ENCODE results near the gene PCDHGA1. TPM values are rescaled to one million over a fixed set of nuclear protein-coding genes. Genes with fewer than 3 reads are reported as not detected.
"Not testable (repeated sequence)": the region's sequence is repeated elsewhere in the genome, so short reads cannot be mapped to it uniquely, and the experiment has no call there.

PCDHGA1 gene
- total RNA-seq: under 1 TPM; 0.31 TPM
- long read RNA-seq: 0 reads

GRCh38 chr5:141330299-141331080 lies at the start of gene PCDHGA1:
TSS of gene PCDHGA1 (plus strand) at chr5:141330514.
- DNase-seq (peak in 1 of 2 donors; percentile 43), ATAC-seq (no peak)
- intact Hi-C loops (cut with DNase I, micrococcal nuclease): no loop called here

DNA sequence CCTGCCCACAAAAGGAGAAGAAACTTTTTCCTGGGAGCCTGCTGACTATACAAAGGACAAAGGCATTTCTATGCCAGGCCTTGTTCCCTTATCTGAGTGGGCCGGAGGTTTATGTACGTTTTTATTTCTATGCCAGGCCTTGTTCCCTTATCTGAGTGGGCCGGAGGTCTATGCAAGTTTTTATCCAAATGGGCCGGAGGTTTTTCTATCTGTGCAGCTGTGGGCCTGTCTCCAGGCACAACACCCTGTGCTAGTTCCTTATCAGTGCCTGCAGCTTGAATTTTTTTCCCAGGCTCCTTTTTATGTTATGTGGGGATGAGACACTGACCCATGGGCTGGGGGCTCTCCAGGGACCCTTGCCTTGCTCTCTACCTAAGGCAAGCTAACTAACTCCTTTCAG lies 31.9 kb upstream of the PCDHGA1 start:
- intact Hi-C loops (cut with DNase I, micrococcal nuclease): no loop called here
- DNase-seq: no peak
- ATAC-seq: no peak

DNA sequence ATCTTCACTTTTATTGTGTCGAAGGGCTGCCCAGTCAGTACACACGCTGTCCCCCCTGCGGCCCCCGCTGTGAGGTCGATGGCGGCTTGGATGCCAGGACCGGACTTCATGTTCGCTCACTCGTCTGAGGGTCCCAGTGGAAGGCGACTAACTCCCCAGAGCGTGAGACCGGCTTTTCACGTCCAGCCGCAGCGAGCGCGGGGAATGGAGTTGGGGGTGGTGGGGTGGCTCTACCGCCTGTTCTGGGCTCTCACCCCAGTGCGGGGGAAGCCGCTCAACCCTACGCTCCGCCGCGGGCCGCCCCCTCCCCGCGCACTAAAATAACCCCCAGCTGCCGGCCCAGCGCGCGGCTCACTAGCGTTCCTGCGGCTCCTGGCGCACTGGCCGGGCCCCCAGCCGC lies 26.6 kb upstream of the PCDHGA1 start, which contains the start of gene SLC25A2:
SLC25A2 (minus strand) TSS at position 294 of the 400 bp plus-strand sequence; CDS start at position 110, 184 bp downstream.
- intact Hi-C loops (cut with DNase I, micrococcal nuclease): no loop called here
- DNase-seq (no peak), ATAC-seq (no peak)

DNA sequence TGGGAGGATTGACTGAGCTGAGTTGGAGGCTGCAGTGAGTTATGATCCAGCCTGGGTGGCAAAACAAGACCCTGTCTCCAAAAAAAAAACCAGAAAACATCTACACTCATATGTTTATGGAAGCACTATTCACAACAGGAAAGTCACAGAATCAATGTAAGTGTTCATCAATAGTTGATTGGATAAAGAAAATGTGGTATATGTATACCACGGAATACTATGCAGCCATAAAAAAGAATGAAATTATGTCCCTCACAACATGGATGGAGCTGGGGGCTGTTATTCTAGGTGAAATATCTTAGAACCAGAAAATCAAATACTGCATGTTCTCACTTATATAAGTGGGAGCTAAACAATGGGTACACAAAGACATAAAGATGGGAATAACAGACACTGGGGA lies 23.7 kb upstream of the PCDHGA1 start:
- intact Hi-C loops (cut with DNase I, micrococcal nuclease): no loop called here
- DNase-seq (no peak), ATAC-seq (no peak)

DNA sequence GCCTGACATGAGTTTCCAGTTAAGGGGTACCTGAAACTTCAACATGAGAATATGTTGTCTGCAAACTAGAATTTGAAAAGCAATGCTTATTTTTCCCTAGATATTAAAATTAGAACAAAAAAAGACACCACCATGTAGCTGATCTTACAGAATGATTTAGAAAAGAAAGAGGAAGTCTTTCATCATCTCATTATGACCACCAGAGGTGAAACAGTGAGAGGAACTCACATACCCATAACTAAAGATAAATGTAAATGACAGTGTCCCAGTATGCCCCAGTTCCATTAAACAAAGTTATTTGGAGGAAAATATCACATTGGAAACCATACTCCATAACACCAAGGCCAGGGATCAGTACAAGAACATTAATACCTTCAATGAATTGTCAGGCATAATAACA lies 16.6 kb upstream of the PCDHGA1 start:
- DNase-seq (no peak), ATAC-seq (no peak)
- intact Hi-C loops (cut with DNase I, micrococcal nuclease): no loop called here

DNA sequence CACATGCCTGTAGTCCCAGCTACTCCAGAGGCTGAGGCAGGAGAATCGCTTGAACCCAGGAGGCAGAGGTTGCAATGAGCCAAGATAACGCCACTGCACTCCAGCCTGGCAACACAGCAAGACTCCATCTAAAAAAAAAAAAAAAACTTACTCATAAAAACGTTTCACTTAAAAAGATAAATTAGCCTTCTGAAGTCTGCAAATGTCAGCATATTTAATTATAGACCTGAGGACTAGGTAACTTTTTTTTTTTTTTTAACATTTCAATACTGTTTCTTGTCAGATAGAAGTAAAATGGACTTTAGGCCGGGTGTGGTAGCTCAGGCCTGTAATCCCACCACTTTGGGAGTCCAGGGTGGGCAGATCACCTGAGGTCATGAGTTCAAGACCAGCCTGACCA lies 13.4 kb upstream of the PCDHGA1 start:
- ATAC-seq; intact Hi-C loops (cut with DNase I, micrococcal nuclease); DNase-seq: not testable (repeated sequence)

DNA sequence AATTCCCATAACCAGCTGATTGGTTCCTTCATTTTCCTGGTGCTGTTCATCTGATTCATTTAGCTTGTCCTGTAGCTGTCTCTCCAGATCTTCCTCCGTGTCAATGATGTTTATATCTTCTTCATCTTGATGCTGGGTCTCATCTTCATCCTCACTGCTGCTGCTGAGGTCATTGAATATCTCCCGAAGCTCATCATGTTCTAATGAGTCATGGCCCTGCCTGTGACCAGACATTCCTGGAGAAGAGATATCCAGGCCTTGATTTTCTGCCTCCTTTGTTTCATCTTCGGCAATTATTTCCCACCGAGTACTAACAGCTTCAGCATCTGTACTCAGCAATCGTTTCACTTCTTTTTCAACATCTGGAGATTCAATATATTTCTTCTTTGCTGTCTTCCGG lies 11.1 kb upstream of the PCDHGA1 start:
- no peak for DNase-seq
- intact Hi-C loops (cut with DNase I, micrococcal nuclease): no loop called here
- no peak for ATAC-seq

GRCh38 chr5:141319699-141320098 lies 10.6 kb upstream of the PCDHGA1 start:
- intact Hi-C loops (cut with DNase I, micrococcal nuclease): loop anchor here in 1 of 2 donors (10.0 kb wide), 2 partner anchors 205 to 245 kb away; no protein-coding TSS in a partner anchor
- DNase-seq: no peak

GRCh38 chr5:141320225-141321169 lies 9.8 kb upstream of the PCDHGA1 start, which contains the start of gene TAF7:
TSS of gene TAF7 (minus strand) at chr5:141320784. CDS start at chr5:141320044, 740 bp downstream.
- ATAC-seq (peak; percentile 99), DNase-seq (peak; percentile 91 to 93)
- intact Hi-C loops (cut with DNase I, micrococcal nuclease): loop anchor here in 1 of 2 donors (10.0 kb wide), 2 partner anchors 204 to 244 kb away; no protein-coding TSS in a partner anchor

More at GRCh38 chr5:141319699-141320098, 10.6 kb upstream of the PCDHGA1 start:
- no peak for ATAC-seq

DNA sequence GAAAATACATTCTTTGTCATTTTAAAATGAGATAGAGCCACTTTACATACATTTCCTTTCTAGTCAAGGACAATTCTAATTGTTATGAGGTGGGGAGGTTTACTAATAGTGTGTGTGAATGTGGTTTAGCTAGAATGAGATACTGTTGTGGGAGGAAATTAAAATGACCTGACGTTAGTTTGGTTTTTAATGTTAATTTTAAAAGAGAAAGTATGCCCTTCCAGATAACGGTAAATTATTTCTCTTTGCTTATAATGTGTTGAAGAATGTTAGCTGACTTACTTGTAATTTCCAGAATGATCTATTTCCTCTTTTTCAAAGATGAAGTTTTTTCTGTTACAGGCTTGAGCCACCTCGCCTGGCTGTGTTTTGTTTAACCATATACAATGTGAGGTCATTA lies 8.1 kb upstream of the PCDHGA1 start:
- DNase-seq (no peak), ATAC-seq (no peak)
- intact Hi-C loops (cut with DNase I, micrococcal nuclease): loop anchor here in 1 of 2 donors (10.0 kb wide), 2 partner anchors 203 to 243 kb away; no protein-coding TSS in a partner anchor

GRCh38 chr5:141326088-141326854 lies 4.0 kb upstream of the PCDHGA1 start:
- peak; percentile 53 to 75 for DNase-seq
- peak; percentile 99 for ATAC-seq
- intact Hi-C loops (cut with DNase I, micrococcal nuclease): loop anchor here in 1 of 2 donors (10.0 kb wide), 2 partner anchors 199 to 239 kb away; no protein-coding TSS in a partner anchor

DNA sequence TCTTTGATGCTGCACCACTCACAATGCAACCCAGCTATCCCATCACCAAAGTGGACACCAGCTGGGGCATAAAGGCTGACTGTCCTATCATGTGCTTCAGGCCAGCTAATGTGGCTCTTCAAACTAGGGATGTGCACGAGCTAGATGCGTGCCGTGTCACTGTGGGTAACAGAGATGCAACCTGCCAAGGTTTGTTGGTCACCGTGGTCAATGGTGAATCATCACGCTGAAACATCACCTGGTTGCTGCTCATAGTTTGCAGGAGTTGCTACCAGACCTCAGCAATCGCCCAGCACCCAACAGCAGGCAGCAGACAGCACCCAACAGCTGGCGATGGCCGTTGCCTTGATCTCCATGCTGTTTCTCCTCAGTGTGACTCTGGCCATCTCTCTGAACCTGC lies 2.1 kb upstream of the PCDHGA1 start:
- DNase-seq (no peak), ATAC-seq (no peak)
- intact Hi-C loops (cut with DNase I, micrococcal nuclease): loop anchor here in 1 of 2 donors (10.0 kb wide), 2 partner anchors 197 to 237 kb away; no protein-coding TSS in a partner anchor

- ATAC-seq; DNase-seq; intact Hi-C loops (cut with DNase I, micrococcal nuclease): not testable (repeated sequence)
Observed at GRCh38 chr5:141332571-141332970, 2.3 kb downstream of the PCDHGA1 start.

GRCh38 chr5:141338538-141339306 lies 8.4 kb downstream of the PCDHGA1 start, which contains the start of gene PCDHGA2:
TSS of gene PCDHGA2 (plus strand) at chr5:141338760.
- ATAC-seq (no peak), DNase-seq (no peak)
- intact Hi-C loops (cut with DNase I, micrococcal nuclease): no loop called here

DNA sequence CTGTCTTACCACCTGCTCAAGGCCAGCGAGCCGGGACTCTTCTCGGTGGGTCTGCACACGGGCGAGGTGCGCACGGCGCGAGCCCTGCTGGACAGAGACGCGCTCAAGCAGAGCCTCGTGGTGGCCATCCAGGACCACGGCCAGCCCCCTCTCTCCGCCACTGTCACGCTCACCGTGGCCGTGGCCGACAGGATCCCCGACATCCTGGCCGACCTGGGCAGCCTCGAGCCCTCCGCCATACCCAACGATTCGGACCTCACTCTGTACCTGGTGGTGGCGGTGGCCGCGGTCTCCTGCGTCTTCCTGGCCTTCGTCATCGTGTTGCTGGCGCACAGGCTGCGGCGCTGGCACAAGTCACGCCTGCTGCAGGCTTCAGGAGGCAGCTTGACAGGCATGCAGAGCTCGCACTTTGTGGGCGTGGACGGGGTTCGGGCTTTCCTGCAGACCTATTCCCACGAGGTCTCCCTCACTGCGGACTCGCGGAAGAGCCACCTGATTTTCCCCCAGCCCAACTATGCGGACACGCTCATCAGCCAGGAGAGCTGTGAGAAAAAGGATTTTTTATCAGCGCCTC lies 10.6 kb downstream of the PCDHGA1 start:
- not testable (repeated sequence) for DNase-seq, ATAC-seq
- intact Hi-C loops (cut with DNase I, micrococcal nuclease): loop anchor here in 1 of 2 donors (10.0 kb wide), 1 partner anchor 54 kb away; the partner anchor contains the start of genes PCDHGA8 and PCDHGB5

DNA sequence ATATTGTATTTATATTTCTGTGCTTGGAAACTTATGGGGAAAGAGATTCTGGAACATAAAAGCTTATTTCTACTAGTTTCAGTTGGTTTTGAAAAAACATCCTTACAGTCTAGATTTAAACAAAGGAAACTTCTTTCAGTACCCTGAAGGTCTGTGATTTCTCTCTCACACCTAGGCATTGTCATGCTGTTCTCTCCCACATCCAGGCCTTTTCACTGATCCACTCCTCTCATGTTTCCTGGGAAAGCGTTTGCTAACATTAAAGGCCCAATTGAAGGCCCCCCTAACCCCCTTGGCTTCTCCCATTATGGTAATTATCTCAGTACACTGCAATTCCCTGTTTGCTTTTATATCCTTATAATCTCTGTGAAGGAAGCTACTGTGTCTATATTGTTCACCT lies 12.5 kb downstream of the PCDHGA1 start:
- intact Hi-C loops (cut with DNase I, micrococcal nuclease): loop anchor here in 1 of 2 donors (10.0 kb wide), 1 partner anchor 52 kb away; the partner anchor contains the start of genes PCDHGA8 and PCDHGB5
- DNase-seq (no peak), ATAC-seq (no peak)
